Stimulated activated CD4-positive, alpha-beta T cell treated with anti-CD3 and anti-CD28 coated beads, Interleukin-2, amount 100 ng/mL, for 4 hours (primary cell): Measurements from ENCODE around the gene GEMIN5.

Source experiments
- DNase-seq: peaks from one replicate; pipeline ENCODE4 v3.0.0-alpha.2; 2020; ENCODE audit warnings: low read depth

The GEMIN5 gene

DNA sequence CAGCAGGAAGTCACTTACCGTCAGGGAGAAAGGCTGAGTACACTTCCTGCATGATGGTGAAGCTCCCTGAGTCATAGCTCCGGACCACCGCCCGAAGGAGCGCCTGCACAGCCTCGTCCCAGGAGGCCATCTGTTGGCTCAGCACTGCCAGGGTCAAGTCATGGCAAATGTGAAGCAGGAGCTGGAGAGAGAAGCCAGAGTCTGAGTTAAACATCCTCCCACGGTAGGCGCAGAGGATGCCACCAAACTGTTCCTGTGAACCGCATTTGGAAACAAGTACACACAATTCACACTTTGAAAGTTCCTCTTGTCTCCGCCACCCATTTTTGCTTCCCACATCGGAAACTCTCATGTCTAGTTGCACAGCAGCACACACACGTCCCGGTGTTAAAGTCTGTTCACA lies 45.6 kb downstream of the GEMIN5 start:
- no peak for DNase-seq

DNA sequence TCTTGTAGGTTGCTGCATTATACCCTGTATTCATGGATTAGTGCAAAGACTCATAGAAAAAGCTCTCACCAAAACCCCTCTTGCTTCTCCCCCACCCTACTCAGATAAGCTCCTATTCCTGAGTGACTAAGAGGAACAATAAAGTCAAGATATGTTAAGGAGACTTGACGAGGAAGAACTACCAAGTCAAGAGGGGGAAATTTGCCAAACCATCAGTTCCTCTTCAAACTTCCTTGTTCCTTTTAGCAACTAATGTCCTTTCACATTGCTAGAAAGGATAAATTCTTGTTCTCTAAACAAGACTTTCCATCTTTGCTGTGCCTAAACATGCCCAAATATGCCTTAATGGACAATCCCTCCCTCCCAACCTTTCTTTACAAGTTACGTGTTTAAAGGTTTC lies 52.6 kb downstream of the GEMIN5 start:
- DNase-seq = no peak

DNA sequence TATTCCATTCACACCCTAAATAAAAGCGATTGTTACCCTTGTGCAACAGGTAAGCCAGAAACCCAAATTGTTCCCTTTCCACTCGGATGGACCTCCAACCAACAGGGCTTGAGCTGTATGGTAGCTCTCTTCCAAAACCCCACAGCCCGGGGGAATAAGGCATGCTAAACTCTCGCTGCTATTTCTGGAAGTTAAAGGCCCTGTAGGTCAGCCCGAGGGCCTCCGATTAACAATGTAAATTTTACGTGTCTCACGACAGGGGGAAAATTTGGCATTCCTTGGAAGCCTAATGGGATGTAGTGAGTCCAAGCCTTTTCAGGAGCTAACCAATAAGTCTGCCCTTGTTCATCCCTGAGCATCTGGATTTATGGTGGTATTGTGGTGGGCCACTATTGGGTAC lies 53.6 kb downstream of the GEMIN5 start:
- DNase-seq = no peak

DNA sequence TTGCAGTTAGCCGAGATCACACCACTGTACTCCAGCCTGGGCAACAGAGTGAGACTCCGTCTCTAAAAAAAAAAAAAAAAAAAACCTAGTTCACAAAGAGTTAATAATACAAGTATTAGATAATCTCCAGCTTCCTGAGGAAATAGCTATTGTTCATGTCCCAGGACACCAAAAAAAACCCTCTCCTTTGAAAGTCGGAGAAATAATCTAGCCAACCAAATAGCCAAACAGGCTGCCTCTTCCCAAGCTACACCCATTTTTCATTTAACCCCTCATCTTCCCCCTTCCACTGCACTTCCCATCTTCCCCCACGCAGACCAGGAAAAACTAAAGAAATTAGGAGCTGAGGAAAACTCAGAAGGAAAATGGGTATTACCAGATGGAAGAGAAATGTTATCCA lies 56.0 kb downstream of the GEMIN5 start:
- no peak for DNase-seq

DNA sequence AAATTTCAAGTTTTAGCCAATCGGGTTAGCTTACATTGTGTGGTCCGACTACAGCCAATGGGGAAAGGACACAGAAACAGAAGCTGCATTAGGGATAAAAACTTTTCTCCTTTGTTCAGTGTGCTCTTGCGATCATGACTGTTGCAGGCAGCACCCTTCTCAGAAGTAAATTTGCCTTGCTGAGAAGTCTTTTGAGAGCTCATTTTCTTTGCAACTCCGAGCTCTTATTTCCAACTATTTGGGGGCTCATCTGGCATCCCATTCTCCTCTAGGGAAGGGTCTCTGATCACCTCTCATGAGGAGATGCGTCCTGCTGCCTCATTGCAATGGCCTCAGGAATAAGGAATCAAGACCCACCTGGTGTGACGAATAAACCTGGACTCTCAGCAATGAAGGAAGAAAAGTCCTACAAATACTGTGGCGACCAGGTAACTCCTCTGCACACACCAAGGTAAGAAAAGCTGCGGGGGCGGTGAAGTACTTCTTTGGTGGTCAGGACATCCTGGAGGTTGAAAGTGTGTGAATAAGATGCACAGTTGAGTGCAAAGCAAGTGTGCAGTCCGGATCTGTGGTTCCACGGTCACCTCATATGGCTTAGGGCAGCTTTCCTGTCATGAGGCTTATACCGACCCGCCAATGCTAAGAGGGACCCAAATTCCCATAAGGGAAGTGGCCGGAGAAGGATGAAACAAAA lies 59.2 kb downstream of the GEMIN5 start:
- no peak for DNase-seq

DNA sequence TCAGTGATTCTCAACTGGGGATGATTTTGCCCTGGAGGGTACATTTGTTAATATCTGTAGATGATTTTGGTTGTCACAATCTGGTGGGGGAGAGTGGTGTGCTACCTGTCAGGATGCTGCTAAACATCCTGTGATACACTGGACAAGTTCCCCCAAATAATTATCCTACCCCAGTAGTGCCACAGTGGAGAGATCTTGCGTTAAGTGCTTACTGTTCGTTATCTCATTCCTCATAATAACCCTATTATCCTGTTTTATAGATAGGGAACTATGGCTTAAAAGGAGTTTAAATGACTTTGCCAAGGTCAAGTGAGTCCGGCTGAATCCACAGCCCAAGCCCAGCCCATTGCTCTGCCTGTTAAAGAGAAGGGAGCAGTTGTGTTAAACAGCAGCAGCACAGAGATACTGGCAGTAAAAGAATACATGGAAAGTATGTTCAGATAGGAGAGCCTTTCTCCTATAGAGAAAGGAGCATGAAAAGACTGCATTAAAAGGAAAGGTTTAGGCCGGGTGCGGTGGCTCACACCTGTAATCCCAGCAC lies 64.2 kb downstream of the GEMIN5 start:
- no peak for DNase-seq

DNA sequence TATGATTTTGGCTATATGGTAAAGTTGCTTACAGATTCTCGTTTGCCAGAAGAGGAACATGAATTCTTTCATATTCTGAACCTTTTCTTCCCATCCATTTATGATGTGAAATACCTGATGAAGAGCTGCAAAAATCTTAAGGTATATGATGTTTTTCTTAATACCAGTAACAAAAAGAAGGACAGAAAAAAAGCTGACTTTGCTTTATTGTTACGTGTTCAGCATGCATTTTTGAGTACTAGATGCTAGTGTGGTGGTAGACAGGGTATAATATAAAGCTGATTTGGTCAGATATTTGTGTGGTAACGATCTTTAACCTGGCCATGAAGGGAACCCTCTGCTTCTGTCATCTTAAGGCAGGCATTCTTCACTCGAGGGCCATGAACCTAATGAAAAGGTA lies 66.3 kb downstream of the GEMIN5 start:
- DNase-seq = no peak

DNA sequence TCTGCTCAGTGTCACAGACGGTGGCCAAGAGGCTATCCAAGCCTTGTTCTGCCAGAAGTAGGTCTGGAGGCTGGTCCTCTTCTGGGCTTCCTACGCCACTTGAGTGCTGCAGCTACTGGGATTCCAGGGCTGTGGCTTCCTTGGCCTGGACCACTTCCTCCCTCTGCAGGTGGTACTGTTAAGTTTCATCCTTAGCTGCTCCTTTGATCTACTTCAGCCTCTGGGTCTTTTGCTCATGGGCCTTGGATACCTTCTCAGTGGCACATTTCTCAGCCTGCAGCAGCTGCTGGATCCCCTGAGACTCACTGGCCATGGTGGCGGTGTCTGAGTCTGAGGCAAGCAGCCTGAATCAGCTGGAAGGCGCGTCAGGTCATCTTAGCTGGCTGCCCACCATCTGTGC lies 69.3 kb downstream of the GEMIN5 start:
- DNase-seq = no peak

DNA sequence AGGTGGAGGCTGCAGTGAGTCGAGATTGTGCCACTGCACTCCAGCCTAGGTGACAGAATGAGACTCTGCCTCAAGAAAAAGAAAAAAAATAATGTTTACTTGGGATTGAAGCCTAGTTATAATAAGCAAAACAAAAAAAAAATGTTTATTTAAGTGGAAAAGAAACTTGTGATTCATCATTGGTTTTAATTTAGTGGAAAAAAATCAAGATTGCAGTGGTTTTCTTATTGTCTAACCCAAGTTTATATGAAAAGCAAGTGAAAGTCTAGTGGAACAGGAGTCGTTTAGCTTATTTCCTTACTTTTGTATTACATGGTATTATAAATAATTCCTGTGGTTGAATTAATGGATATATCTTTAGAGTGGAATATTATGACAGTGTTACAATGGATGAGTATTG lies 71.2 kb downstream of the GEMIN5 start:
- no peak for DNase-seq

DNA sequence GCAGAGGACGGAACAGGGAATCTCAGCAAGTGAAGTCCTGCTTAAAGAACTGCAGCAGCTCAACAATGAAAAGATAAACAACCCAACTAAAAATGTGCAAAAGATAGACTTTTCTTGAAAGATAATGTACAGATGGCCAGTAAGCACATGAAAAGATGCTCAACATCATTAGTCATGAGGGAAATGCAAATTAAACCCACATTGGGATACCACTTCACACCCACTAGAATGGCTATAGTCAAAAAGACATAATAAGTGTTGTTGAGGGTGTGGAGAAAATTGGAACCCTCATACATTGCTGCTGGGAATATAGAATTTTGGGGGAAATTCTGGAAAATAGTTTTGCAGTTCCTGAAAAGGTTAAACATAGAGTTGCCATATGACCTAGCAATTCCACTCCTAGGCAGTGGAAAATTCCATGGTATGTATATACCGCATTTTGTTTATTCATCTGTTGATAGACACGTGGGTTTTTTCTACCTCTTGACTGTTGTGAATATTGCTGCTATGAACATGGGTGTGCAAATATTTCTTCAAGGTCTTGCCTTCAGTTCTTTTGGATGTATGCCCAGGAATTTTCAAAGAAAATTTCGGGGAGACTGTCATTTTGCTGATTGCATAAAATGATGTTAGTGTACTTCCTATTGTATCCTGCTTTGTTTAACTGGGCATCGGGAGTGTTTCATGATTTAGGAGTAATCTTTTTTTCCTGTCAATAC lies 72.4 kb downstream of the GEMIN5 start:
- no peak for DNase-seq

DNA sequence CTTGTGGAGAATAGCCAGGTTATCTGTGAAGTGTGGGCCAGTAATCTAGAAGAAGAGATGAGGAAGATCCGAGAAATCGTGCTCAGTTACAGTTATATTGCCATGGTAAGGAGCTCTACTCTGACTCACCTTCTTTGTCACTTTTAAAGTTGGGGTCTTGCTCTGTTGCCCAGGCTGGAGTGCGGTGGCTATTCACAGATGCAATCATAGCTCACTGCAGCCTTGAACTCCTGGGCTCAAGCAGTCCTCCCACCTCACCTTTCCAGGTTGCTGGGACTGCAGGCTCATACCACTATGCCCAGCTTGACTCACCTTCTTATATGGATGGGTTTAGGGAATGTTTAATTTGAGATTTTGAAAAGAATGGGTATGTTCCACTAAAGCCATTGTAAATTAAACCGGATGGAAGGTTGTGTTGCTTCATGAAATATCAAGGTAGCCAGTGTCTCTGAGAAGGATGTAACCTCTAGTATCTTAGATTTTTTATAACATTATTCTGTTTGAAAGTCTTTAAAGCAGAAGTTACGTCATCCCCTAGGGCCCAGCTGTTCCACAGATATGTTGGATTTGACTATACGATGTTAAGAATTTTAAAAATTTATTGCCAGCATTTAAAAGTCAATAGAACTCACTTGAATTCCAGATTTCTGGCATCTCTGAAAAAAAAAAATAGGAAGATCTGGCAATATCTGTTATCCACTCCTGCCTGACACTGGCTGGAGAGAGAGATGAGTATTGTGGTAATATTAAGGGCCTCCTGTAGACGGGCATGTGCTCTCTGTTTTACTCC lies 74.5 kb downstream of the GEMIN5 start:
- DNase-seq = no peak

DNA sequence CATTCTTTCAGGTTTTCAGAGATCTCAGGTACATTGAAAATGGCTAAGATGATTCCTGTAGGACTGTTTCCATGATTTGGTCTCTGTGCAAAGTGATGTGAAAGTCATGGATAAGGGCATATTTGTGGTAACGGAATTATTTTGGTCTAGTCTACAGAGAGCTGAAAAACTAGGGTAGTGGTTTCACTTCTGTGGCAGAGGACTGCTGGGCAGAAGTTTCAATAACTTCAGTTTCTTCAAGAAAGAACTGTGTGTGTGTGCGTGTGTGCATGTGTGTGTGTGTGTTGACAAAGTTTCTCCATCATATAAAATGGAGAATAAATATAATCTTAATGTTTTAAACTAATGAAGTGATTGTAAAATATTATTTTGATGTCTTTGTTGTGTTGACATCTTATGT lies 75.2 kb downstream of the GEMIN5 start:
- DNase-seq = no peak

DNA sequence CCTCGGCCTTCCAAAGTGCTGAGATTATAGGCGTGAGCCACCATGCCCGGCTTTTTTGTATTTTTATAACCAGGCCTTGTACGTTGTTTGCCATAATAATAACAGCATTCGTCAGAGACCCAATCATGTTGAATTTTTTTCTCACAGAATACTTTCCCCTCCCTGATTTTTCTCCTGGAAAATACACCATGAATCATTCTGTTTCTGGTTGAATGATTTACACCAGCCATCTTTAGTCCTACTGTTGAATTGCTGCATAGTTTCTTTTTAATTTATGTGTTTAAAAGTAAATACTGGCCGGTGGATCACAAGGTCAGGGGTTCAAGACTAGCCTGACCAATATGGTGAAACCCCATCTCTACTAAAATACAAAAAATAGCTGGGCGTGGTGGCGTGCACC lies 76.1 kb downstream of the GEMIN5 start:
- no peak for DNase-seq

DNA sequence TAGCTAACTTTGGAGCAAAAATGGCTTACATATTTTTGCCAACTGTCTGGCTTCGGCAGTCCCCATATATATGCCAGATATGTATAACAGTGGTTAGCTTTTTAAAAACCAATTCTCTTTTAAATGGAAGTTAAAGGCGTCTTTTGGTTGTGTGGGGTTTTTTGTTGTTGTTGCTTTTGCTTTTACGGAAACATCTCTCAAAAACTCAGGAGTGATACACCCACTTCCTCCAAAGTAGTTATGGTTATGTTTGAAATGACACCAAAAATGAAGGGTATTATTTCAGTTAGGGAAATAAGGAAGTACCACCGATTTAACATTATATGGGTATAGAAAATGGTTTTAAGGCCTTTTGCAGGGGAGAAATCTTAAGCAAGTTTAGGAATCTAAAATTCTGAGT lies 77.2 kb downstream of the GEMIN5 start:
- no peak for DNase-seq

DNA sequence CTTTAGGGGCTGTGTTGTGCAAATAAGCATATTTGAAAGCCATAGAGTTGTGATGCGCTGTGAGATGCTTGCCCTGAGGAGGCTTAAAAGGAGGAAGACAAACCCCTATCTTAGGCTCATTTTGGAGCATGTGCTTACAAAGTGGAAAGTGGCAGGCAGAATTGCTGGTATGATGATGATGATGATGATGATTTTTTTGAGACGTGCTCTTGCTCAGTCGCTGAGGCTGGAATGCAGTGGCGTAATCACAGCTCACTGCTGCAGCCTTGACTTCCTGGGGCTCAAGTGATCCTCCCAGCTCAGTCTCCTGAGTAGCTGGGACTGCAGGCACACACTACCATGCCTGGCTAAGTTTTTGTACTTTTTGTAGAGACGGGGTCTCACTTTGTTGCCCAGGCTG lies 77.9 kb downstream of the GEMIN5 start:
- no peak for DNase-seq

DNA sequence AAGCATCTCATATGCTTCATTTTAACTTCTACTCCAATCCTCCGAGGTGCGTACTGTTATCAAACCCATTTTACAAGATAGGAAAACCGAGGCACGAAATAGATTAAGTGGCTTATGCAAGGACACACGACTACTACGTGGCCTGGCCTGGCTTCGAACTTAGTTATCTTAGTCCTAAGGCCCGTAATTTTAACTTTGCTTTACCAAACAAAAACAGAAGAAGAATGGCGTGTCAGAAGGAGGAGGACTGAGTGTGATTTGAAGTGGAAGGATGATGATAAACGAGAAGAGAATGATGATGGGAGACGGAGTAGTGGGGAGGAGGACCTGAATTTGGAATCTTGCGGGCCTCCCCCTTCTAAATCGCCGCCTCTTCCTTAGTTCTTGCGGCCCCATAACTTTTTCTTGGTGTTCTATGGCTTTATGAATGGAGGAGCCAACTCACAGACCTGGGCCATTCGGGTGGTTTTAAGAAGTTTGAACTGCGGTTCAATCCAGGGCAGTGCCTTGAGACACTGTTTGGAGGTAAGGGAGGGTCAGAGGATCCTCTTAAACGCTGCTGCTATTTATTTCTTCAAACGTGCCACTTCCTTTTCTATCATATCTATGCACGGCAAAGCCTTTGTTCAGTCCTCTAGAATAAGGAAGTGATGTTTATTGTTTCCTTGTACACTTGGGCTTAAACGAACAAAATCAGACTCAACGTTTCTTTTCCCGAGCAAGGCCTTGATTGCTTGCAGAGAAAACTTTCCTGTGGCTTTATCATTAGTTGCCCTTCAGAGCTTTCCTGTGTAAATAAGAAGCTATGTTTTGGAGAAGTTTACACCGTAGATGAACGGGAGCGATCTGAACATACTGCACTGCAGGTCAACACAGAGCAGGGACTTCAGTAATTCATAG lies 78.8 kb downstream of the GEMIN5 start:
- DNase-seq = no peak

DNA sequence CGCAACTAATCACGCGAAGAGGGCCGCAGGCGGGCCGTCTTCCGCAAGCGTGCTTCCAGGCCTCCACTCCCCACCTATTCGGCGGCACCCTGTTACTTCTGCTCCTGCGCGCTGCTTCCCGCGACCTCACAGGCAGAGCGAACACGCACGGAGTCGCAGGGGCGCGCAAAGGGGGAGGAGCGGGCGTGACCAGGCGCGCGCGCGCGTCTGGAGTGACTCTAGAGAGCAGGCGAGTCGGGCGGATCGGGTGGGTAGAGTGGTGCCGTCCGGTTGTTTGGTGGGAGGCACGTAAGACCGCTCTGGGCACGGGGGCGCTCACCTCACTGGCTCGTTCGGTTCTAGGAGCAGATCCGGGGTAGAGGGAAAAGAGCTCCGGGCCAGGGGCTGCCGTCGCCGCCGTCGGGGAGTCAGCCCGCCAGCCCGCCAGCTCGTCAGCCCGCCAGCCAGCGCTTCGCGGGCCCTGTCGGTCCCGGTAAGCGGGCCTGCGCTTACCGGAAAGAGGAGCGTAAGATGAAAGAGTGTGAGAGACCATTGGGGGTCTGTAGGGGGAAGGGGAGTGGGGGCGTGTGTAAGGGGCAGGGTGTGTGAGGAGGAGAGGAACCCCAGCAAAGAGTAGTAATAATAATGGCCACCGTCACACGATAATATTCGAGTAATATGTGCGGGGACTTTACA lies 79.6 kb downstream of the GEMIN5 start, which contains the start of gene CNOT8:
Gene CNOT8, plus strand, starts transcription at position 331 of the 675 bp plus-strand sequence. CDS start 4,652 bp downstream, outside the sequence.
- peak; percentile 96 for DNase-seq

DNA sequence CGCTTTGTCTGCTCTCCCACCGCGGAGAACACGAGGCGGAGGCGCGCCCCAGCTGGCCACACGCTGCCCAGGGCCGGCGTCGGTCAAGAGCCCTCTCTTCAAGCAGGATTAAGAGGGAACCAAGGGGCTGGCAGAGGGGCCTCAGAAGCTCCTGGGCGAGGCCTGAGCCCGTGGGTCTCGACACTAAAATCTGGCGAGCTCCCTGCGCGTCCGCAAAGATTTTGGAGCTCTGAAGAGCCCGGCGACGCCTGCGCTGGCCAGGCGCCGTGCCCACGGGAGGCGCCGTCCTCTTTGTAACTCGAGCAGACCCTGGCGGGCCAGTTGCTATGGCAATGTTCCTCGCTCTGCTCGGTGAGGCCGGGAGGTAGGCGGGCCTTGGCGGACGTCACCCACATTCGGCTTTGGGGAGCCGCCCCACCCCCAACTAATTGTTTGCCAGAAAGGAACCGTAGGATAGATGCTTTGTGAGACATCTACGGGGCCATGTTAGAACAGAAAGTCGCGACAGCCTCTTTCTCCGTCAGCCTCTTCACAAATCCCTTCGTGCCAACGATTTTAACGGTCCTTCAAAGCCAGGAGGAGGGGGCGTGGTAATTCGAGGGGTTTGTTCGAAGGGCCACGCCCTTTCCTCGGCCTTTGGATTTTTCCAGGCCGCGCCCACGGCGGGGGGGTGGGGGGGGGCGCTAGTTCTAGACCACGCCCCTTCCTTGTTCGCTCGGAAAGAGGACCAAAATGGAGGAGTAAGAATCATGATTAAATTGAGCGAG lies 80.3 kb downstream of the GEMIN5 start:
- DNase-seq = peak; percentile 80

DNA sequence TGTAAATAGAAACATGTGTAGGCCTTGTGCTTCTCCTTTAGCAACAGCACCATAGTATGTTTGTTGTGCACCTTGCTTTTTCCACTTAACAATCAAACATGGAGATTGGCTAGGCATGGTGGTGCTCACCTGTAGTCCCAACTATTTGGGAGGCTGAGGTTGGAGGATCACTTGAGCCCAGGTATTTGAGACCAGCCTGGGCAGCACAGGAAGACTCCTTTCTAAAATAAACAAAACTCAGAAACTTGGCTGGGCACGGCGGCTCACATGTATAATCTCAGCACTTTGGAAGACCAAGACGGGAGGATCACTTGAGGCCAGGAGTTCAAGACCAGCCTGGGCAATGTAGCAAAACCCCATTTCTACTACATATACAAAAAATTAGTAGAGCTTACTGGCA lies 86.7 kb downstream of the GEMIN5 start:
- no peak for DNase-seq
